ENCODE measurements around the gene SEPTIN12.
"Not testable (repeated sequence)": the region's sequence is repeated elsewhere in the genome, so short reads cannot be mapped to it uniquely, and the experiment has no call there.

The SEPTIN12 gene

GRCh38 chr16:4788910-4789309 lies 765 bp upstream of the SEPTIN12 start:
- no peak for TF ChIP-seq EZH2 (optimal IDR thresholded peaks at IDR 0.05; ENCODE audit: low read depth, low read length)
- Histone ChIP-seq H3K9me2 (replicated peaks; ENCODE audit: insufficient read depth, low read length) (no peaks in the 10 kb centered on the region), H4K20me1 (ENCODE audit: insufficient read depth, low read length) (no peaks in the 10 kb centered on the region), H3K4me1 (ENCODE audit: low read length) (no peaks in the 10 kb centered on the region), H2AFZ (ENCODE audit: low read length) (no peak overlapping the region), H3K9ac (ENCODE audit: low read length) (no peak overlapping the region), H3K36me3 (replicated peaks; ENCODE audit: insufficient read depth, low read length) (no peaks in the 10 kb centered on the region), H3K27me3 (replicated peaks; ENCODE audit: insufficient read depth, low read length) (no peaks in the 10 kb centered on the region), H3K4me3 (ENCODE audit: low read length) (no peak overlapping the region), H3K79me2 (ENCODE audit: low read length) (no peaks in the 10 kb centered on the region), H3K9me3 (replicated peaks; ENCODE audit: insufficient read depth, low read length) (no peaks in the 10 kb centered on the region), H3F3A (ENCODE audit: insufficient read depth, low read length) (no peaks in the 10 kb centered on the region), H3K4me2 (ENCODE audit: low read depth, low read length) (no peak overlapping the region), H3K27ac (ENCODE audit: low read length) (no peak overlapping the region)
- DNase-seq, result no peak

GRCh38 chr16:4788489-4788889 lies 344 bp upstream of the SEPTIN12 start:
- Histone ChIP-seq H3K4me3 (ENCODE audit: low read length) (no peak overlapping the region), H3K27me3 (replicated peaks; ENCODE audit: insufficient read depth, low read length) (no peaks in the 10 kb centered on the region), H3K9me3 (replicated peaks; ENCODE audit: insufficient read depth, low read length) (no peaks in the 10 kb centered on the region), H3F3A (ENCODE audit: insufficient read depth, low read length) (no peaks in the 10 kb centered on the region), H2AFZ (ENCODE audit: low read length) (no peak overlapping the region), H3K79me2 (ENCODE audit: low read length) (no peaks in the 10 kb centered on the region), H4K20me1 (ENCODE audit: insufficient read depth, low read length) (no peaks in the 10 kb centered on the region), H3K4me2 (ENCODE audit: low read depth, low read length) (no peak overlapping the region), H3K9ac (ENCODE audit: low read length) (no peak overlapping the region), H3K27ac (ENCODE audit: low read length) (no peak overlapping the region), H3K4me1 (ENCODE audit: low read length) (no peaks in the 10 kb centered on the region), H3K9me2 (replicated peaks; ENCODE audit: insufficient read depth, low read length) (no peaks in the 10 kb centered on the region), H3K36me3 (replicated peaks; ENCODE audit: insufficient read depth, low read length) (no peaks in the 10 kb centered on the region)
- no peak for DNase-seq
- TF ChIP-seq CTCF (IDR thresholded peaks at IDR 0.05; ENCODE audit: low read length) (no peak), EZH2phosphoT487 (IDR thresholded peaks at IDR 0.05; ENCODE audit: low read length) (no peak), EZH2 (optimal IDR thresholded peaks at IDR 0.05; ENCODE audit: low read depth, low read length) (no peak)

- H3K4me3 ChIP-seq (ENCODE audit: low read length), result no peak overlapping the region
- H3K27ac ChIP-seq (ENCODE audit: low read length), result no peak overlapping the region
- H3K9ac ChIP-seq (ENCODE audit: low read length), result no peak overlapping the region
- H3K9me3 ChIP-seq (replicated peaks; ENCODE audit: insufficient read depth, low read length), result no peaks in the 10 kb centered on the region
- no peaks in the 10 kb centered on the region for H3K27me3 ChIP-seq (replicated peaks; ENCODE audit: insufficient read depth, low read length)
- no peaks in the 10 kb centered on the region for H3K4me1 ChIP-seq (ENCODE audit: low read length)
- no peaks in the 10 kb centered on the region for H3K79me2 ChIP-seq (ENCODE audit: low read length)
- no peak for DNase-seq
- no peak overlapping the region for H3K4me2 ChIP-seq (ENCODE audit: low read depth, low read length)
- no peaks in the 10 kb centered on the region for H3K36me3 ChIP-seq (replicated peaks; ENCODE audit: insufficient read depth, low read length)
- no peak overlapping the region for H2AFZ ChIP-seq (ENCODE audit: low read length)
- H3K9me2 ChIP-seq (replicated peaks; ENCODE audit: insufficient read depth, low read length), result no peaks in the 10 kb centered on the region
- TF ChIP-seq CTCF (IDR thresholded peaks at IDR 0.05; ENCODE audit: low read length), result no peak
- TF ChIP-seq EZH2 (optimal IDR thresholded peaks at IDR 0.05; ENCODE audit: low read depth, low read length), result no peak
- no peak for TF ChIP-seq EZH2phosphoT487 (IDR thresholded peaks at IDR 0.05; ENCODE audit: low read length)
- no peaks in the 10 kb centered on the region for H4K20me1 ChIP-seq (ENCODE audit: insufficient read depth, low read length)
- no peaks in the 10 kb centered on the region for H3F3A ChIP-seq (ENCODE audit: insufficient read depth, low read length)
Measured at GRCh38 chr16:4787068-4787467, 1.1 kb downstream of the SEPTIN12 start.

- Histone ChIP-seq H3K36me3 (replicated peaks; ENCODE audit: insufficient read depth, low read length) (no peaks in the 10 kb centered on the region), H3K9me2 (replicated peaks; ENCODE audit: insufficient read depth, low read length) (no peaks in the 10 kb centered on the region), H3K27ac (ENCODE audit: low read length) (no peak overlapping the region), H3K4me3 (ENCODE audit: low read length) (no peak overlapping the region), H3K27me3 (replicated peaks; ENCODE audit: insufficient read depth, low read length) (no peaks in the 10 kb centered on the region), H3F3A (ENCODE audit: insufficient read depth, low read length) (no peaks in the 10 kb centered on the region), H3K4me1 (ENCODE audit: low read length) (no peaks in the 10 kb centered on the region), H3K9ac (ENCODE audit: low read length) (no peak overlapping the region), H3K4me2 (ENCODE audit: low read depth, low read length) (no peak overlapping the region), H2AFZ (ENCODE audit: low read length) (no peak overlapping the region), H3K9me3 (replicated peaks; ENCODE audit: insufficient read depth, low read length) (no peaks in the 10 kb centered on the region), H3K79me2 (ENCODE audit: low read length) (no peaks in the 10 kb centered on the region), H4K20me1 (ENCODE audit: insufficient read depth, low read length) (no peaks in the 10 kb centered on the region)
- no peak for DNase-seq
- TF ChIP-seq EZH2 (optimal IDR thresholded peaks at IDR 0.05; ENCODE audit: low read depth, low read length), result no peak
Measured at GRCh38 chr16:4785758-4786433, 2.2 kb downstream of the SEPTIN12 start.

GRCh38 chr16:4784444-4784987 lies 3.6 kb downstream of the SEPTIN12 start:
- not testable (repeated sequence) for H3K9me2 ChIP-seq (replicated peaks; ENCODE audit: insufficient read depth, low read length); H3K9ac ChIP-seq (ENCODE audit: low read length); H3K79me2 ChIP-seq (ENCODE audit: low read length); H3K4me1 ChIP-seq (ENCODE audit: low read length); H3K9me3 ChIP-seq (replicated peaks; ENCODE audit: insufficient read depth, low read length); H3K4me3 ChIP-seq (ENCODE audit: low read length); H3K27ac ChIP-seq (ENCODE audit: low read length); H3K4me2 ChIP-seq (ENCODE audit: low read depth, low read length); DNase-seq; H3K36me3 ChIP-seq (replicated peaks; ENCODE audit: insufficient read depth, low read length); H3K27me3 ChIP-seq (replicated peaks; ENCODE audit: insufficient read depth, low read length); H3F3A ChIP-seq (ENCODE audit: insufficient read depth, low read length); H4K20me1 ChIP-seq (ENCODE audit: insufficient read depth, low read length); H2AFZ ChIP-seq (ENCODE audit: low read length)

All from MM.1S (cell line).